Prostate gland (tissue), 2 donors: ENCODE measurements around the gene RTTN. TPM values are rescaled to one million over a fixed set of nuclear protein-coding genes. Genes with fewer than 3 reads are reported as not detected.

Experiments
- DNase-seq: peaks from one replicate; pipeline ENCODE4 v3.0.0-alpha.2; 2019; ENCODE audit warnings: low spot score
- H3K27ac ChIP-seq, 2 donors: fragments of 200-600 bp; sonication (generic); 2 replicates each; pipeline ENCODE4 v1.5.1; 2017 to 2019
- H3K27me3 ChIP-seq: fragments of 200-600 bp; sonication (generic); replicated peaks from 2 replicates; pipeline ENCODE4 v1.5.1; 2019; ENCODE audit not compliant: insufficient read depth
- H3K36me3 ChIP-seq, 2 donors: fragments of 200-600 bp; sonication (generic); 1 replicate in 1 of 2; 2 replicates in 1 of 2; pipeline versions ENCODE4 v1.5.1 to v1.8.1; 2017 to 2019
- H3K4me1 ChIP-seq: fragments of 200-600 bp; sonication (generic); replicated peaks from 2 replicates; pipeline ENCODE4 v1.5.1; 2019
- H3K4me3 ChIP-seq, 2 donors: fragments of 200-600 bp; sonication (generic); 2 replicates each; pipeline ENCODE4 v1.5.1; 2017 to 2019
- H3K9me3 ChIP-seq: fragments of 200-600 bp; sonication (generic); 2 replicates; pipeline ENCODE4 v1.5.1; 2017
- CTCF ChIP-seq, 4 experiments: fragments of 200-600 bp in 2 of 4; fragments of 450-650 bp in 2 of 4; sonication (generic) in 2 of 4; IDR thresholded peaks; 1 replicate in 3 of 4; 2 replicates in 1 of 4; pipeline ENCODE4 v1.5.1; 2016 to 2019; ENCODE audit warnings: antibody characterized with exemption in 4 of 4, mild to moderate bottlenecking in 2 of 4, moderate library complexity in 2 of 4
- POLR2A ChIP-seq: fragments of 450-650 bp; IDR thresholded peaks from one replicate; pipeline ENCODE4 v1.6.1; 2016; ENCODE audit warnings: antibody characterized with exemption, mild to moderate bottlenecking
- POLR2AphosphoS5 ChIP-seq: sonication (generic); formaldehyde crosslinking; IDR thresholded peaks from one replicate; pipeline ENCODE4 v1.6.1; 2017; ENCODE audit warnings: antibody characterized with exemption
- WGBS: methylation state at CpG from one replicate; pipeline ENCODE4 v1.1.5; 2018; 5-methylcytosine and 5-hydroxymethylcytosine counted together
- intact Hi-C: fragments of 100-400 bp; cut with DNase I; formaldehyde crosslinking; loops from one replicate; pipeline ENCODE4 v1.14.2; 2022
- total RNA-seq, 2 donors: library from RNA; depleted of rRNA; stranded (reverse); fragments of >200 nt; gene quantifications; one replicate each; pipeline ENCODE4 v1.1.0, GENCODE V29; 2016

Gene RTTN
- total RNA-seq, 2 donors from 2014 or later: 8.4 to 21.5 TPM

DNA sequence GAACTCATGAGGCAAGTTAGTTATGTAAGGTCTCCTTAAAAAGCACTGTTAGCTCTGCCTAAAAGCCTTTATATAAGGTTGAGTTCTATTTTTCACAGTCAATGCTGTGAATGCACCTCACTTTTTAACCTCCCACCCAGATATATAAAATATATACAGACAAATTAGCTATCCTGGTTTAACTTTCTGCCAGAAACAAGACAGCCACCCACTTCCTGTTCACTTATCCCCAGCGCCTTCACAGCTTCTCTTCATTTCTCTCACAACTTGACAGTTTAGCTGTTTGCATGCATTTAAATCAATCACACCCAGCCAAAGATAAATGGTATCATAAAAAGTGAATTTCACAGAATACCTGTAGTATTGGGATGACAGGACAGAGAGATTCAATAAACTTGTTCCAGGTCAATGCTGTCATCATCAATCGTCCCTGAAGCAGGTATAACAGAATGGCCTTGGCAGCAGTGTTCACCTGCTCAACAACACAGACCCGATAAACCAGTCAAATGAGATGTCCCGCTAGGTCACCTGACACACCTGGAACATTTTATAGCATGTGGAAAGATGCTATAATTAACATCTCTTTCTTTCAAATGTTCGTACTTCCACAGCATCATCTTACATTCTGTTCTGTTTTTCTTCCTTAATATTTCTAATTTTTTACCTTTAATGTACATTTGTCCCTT is 55.7 kb downstream of the RTTN start:
- Histone ChIP-seq H3K27me3 (no peaks in the 10 kb centered on the region), H3K9me3 (no peaks in the 10 kb centered on the region), H3K4me1 (no peaks in the 10 kb centered on the region), H3K36me3 (no peaks in the 10 kb centered on the region), H3K4me3 (no peak overlapping the region), H3K27ac (no peak overlapping the region)
- no peak for DNase-seq
- WGBS: 63% methylated on average over 5 of the region's 5 CpGs
- intact Hi-C loops: no loop called here
- TF ChIP-seq CTCF (IDR thresholded peaks at IDR 0.05): no peak
- TF ChIP-seq POLR2AphosphoS5: no peak
- no peak for TF ChIP-seq POLR2A

DNA sequence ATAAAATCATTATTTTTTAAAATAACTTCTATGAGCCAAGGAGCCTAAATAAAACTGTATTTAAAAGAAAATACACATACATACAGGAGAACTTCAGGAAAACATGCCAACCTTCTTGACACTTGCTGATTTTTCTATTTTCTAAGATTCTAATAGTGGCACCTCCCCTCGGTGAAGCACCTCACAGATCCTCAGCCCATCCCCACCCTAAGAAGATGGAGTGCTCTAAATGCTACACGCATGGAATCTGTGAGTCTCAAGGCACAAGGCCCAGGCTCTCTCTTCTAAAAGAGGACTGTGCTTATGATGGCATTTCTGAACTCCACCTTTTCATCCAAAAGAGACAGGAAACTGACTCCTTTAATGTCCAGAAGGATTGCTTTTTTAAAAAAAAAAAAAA is 56.3 kb downstream of the RTTN start:
- Histone ChIP-seq H3K4me1 (no peaks in the 10 kb centered on the region), H3K36me3 (no peaks in the 10 kb centered on the region), H3K9me3 (no peaks in the 10 kb centered on the region), H3K27me3 (no peaks in the 10 kb centered on the region), H3K4me3 (no peak overlapping the region), H3K27ac (no peak overlapping the region)
- intact Hi-C loops: no loop called here
- DNase-seq: no peak
- WGBS: 95% methylated on average over 2 of the region's 2 CpGs
- TF ChIP-seq POLR2AphosphoS5 (no peak), POLR2A (no peak), CTCF (IDR thresholded peaks at IDR 0.05) (no peak)

DNA sequence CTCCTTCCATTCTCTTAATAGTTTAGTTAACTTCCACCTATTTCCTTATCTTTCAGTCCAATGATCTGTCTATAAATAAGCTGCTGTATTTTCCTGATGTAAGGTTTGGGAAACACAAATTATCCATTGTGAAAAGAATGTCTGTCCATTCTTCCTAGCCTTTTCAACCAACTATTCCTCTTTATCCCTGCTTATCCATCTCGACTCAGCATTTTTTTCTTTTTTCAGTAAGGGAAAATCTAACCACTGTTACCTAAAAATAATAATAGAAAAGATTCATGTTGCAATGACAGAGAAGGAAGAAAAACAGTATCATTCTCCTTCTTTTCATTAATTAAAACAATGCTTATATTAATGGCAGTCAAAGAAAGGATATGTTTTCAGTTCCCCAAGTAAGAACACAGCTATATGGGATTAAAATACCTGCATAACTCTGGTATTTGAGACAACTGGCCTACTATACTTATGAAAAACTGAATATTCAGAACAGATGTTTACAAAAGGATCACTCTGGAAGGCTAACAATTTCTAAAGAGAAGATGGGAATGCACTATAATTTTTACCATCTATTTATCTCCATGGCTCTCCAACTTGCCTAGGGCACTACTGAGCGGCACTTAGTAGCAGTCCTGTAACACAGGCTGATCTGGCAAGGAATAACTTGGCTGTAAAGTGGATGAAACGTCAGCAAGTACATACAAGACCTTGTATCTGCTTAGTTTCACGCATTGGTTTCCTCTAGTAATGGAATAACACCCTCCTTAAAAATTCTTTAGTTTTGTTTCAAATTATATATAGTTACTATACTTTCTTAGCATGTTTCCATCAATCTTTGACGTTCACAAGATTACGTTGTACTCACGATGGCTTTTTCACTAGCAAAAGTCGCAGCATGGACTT is 57.2 kb downstream of the RTTN start:
- no peak overlapping the region for H3K27ac ChIP-seq
- no peak for TF ChIP-seq CTCF (IDR thresholded peaks at IDR 0.05)
- no peak for TF ChIP-seq POLR2AphosphoS5
- TF ChIP-seq POLR2A: no peak
- DNase-seq: no peak
- WGBS: 77% methylated on average over 8 of the region's 8 CpGs
- no peaks in the 10 kb centered on the region for H3K9me3 ChIP-seq
- H3K27me3 ChIP-seq: no peaks in the 10 kb centered on the region
- no peak overlapping the region for H3K4me3 ChIP-seq
- intact Hi-C loops: no loop called here
- no peaks in the 10 kb centered on the region for H3K36me3 ChIP-seq
- H3K4me1 ChIP-seq: no peaks in the 10 kb centered on the region

DNA sequence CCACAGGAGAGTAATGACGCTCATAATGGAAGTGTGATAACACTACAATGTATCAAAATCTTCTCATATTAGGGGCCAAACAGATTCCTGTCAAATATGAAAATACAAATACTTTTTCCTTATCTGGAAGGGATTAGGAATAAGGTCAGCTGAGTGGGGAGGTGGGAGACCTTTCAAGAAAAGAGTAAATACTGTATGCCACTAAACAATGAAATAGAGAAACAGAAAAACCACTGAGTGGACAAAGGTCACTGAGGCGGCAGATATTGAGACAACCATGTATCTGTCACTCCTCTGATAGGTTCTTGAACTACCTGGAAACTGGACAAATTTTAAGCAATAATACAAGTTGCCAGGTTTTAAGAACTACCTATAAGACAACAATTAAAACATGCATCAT is 59.3 kb downstream of the RTTN start:
- H3K4me3 ChIP-seq: no peak overlapping the region
- H3K36me3 ChIP-seq: no peaks in the 10 kb centered on the region
- no peak overlapping the region for H3K27ac ChIP-seq
- H3K27me3 ChIP-seq: no peaks in the 10 kb centered on the region
- intact Hi-C loops: no loop called here
- no peaks in the 10 kb centered on the region for H3K4me1 ChIP-seq
- no peaks in the 10 kb centered on the region for H3K9me3 ChIP-seq
- TF ChIP-seq CTCF (IDR thresholded peaks at IDR 0.05) (no peak), POLR2AphosphoS5 (no peak), POLR2A (no peak)
- no peak for DNase-seq
- 84% methylated on average over 2 of the region's 2 CpGs for WGBS
